ENCODE measurements around the gene GPR17.

GPR17 gene

GRCh38 chr2:127671557-127672302 lies 25.8 kb downstream of the GPR17 start:
- DNase-seq (ENCODE audit: low read depth in 3 of 3): no peak

- no peak for DNase-seq (ENCODE audit: low read depth in 3 of 3)
Observed at GRCh38 chr2:127672341-127673224, 26.6 kb downstream of the GPR17 start.

GRCh38 chr2:127673291-127674069 lies 27.5 kb downstream of the GPR17 start:
- DNase-seq (ENCODE audit: low read depth in 3 of 3): no peak

- DNase-seq (ENCODE audit: low read depth in 3 of 3): no peak
Observed at GRCh38 chr2:127674241-127675209, 28.6 kb downstream of the GPR17 start.

- DNase-seq (ENCODE audit: low read depth in 3 of 3): no peak
Observed at GRCh38 chr2:127675331-127676261, 29.6 kb downstream of the GPR17 start, which contains the start of gene LIMS2. TSS of gene LIMS2 (minus strand) at chr2:127675530. CDS start at chr2:127675024, 506 bp downstream.

GRCh38 chr2:127676906-127677305 lies 31.0 kb downstream of the GPR17 start:
- DNase-seq (ENCODE audit: low read depth in 3 of 3): no peak

- DNase-seq (ENCODE audit: low read depth in 3 of 3): no peak
Observed at GRCh38 chr2:127678531-127678930, 32.6 kb downstream of the GPR17 start.

- DNase-seq (ENCODE audit: low read depth in 3 of 3): no peak
Observed at GRCh38 chr2:127678991-127679390, 33.0 kb downstream of the GPR17 start.

GRCh38 chr2:127679680-127680361 lies 33.9 kb downstream of the GPR17 start:
- no peak for DNase-seq (ENCODE audit: low read depth in 3 of 3)

- DNase-seq (ENCODE audit: low read depth in 3 of 3): no peak
Observed at GRCh38 chr2:127680706-127681287, 34.8 kb downstream of the GPR17 start.

GRCh38 chr2:127681288-127681804 lies 35.4 kb downstream of the GPR17 start:
- DNase-seq (ENCODE audit: low read depth in 3 of 3): no peak

- no peak for DNase-seq (ENCODE audit: low read depth in 3 of 3)
Observed at GRCh38 chr2:127681976-127682857, 36.3 kb downstream of the GPR17 start.

GRCh38 chr2:127683056-127683455 lies 37.1 kb downstream of the GPR17 start:
- no peak for DNase-seq (ENCODE audit: low read depth in 3 of 3)

- no peak for DNase-seq (ENCODE audit: low read depth in 3 of 3)
Observed at GRCh38 chr2:127683757-127684156, 37.8 kb downstream of the GPR17 start.

- no peak for DNase-seq (ENCODE audit: low read depth in 3 of 3)
Observed at GRCh38 chr2:127685410-127686080, 39.6 kb downstream of the GPR17 start.

GRCh38 chr2:127688405-127688804 lies 42.5 kb downstream of the GPR17 start:
- DNase-seq (ENCODE audit: low read depth in 3 of 3): no peak

GRCh38 chr2:127690696-127691095 lies 44.7 kb downstream of the GPR17 start:
- DNase-seq (ENCODE audit: low read depth in 3 of 3): no peak
